ENCODE results near the gene VPS8.
"Not testable (repeated sequence)": the region's sequence is repeated elsewhere in the genome, so short reads cannot be mapped to it uniquely, and the experiment has no call there.

VPS8 gene

GRCh38 chr3:184985586-184985985, 173.6 kb downstream of the VPS8 start:
- H3K4me3 ChIP-seq (ENCODE audit: low read depth, low read length): no peak overlapping the region
- H3K9ac ChIP-seq: no peak overlapping the region
- no peaks in the 10 kb centered on the region for H3K36me3 ChIP-seq (ENCODE audit: control insufficient read depth, insufficient read depth, low read length)
- TF ChIP-seq CTCF (IDR thresholded peaks at IDR 0.05): no peak
- no peak overlapping the region for H2AFZ ChIP-seq
- H3K4me2 ChIP-seq (ENCODE audit: low read length): no peak overlapping the region
- no peak overlapping the region for H3K27ac ChIP-seq
- no peaks in the 10 kb centered on the region for H3K27me3 ChIP-seq (ENCODE audit: control insufficient read depth, insufficient read depth, low read length)
- no peaks in the 10 kb centered on the region for H3K79me2 ChIP-seq
- no peaks in the 10 kb centered on the region for H3K9me3 ChIP-seq (ENCODE audit: control insufficient read depth, low read length)
- H3K4me1 ChIP-seq: no peaks in the 10 kb centered on the region

GRCh38 chr3:184986366-184986889, 174.5 kb downstream of the VPS8 start:
- Histone ChIP-seq H2AFZ (no peak overlapping the region), H3K36me3 (ENCODE audit: control insufficient read depth, insufficient read depth, low read length) (no peaks in the 10 kb centered on the region), H3K4me1 (no peaks in the 10 kb centered on the region), H3K27ac (no peak overlapping the region), H3K9me3 (ENCODE audit: control insufficient read depth, low read length) (no peaks in the 10 kb centered on the region), H3K4me3 (ENCODE audit: low read depth, low read length) (no peak overlapping the region), H3K9ac (no peak overlapping the region), H3K27me3 (ENCODE audit: control insufficient read depth, insufficient read depth, low read length) (no peaks in the 10 kb centered on the region), H3K4me2 (ENCODE audit: low read length) (no peak overlapping the region), H3K79me2 (no peaks in the 10 kb centered on the region)
- no peak for TF ChIP-seq CTCF (IDR thresholded peaks at IDR 0.05)

GRCh38 chr3:184993394-184993793, 181.4 kb downstream of the VPS8 start:
- H3K36me3 ChIP-seq (ENCODE audit: control insufficient read depth, insufficient read depth, low read length): no peaks in the 10 kb centered on the region
- H3K9me3 ChIP-seq (ENCODE audit: control insufficient read depth, low read length): no peaks in the 10 kb centered on the region
- H2AFZ ChIP-seq: no peak overlapping the region
- H3K27ac ChIP-seq: no peak overlapping the region
- H3K4me3 ChIP-seq (ENCODE audit: low read depth, low read length): no peak overlapping the region
- no peaks in the 10 kb centered on the region for H3K27me3 ChIP-seq (ENCODE audit: control insufficient read depth, insufficient read depth, low read length)
- TF ChIP-seq CTCF (IDR thresholded peaks at IDR 0.05): no peak
- no peaks in the 10 kb centered on the region for H3K79me2 ChIP-seq
- H3K4me1 ChIP-seq: no peaks in the 10 kb centered on the region
- H3K9ac ChIP-seq: no peak overlapping the region
- H3K4me2 ChIP-seq (ENCODE audit: low read length): no peak overlapping the region

- H3K9ac ChIP-seq; H3K79me2 ChIP-seq; H2AFZ ChIP-seq; H3K4me1 ChIP-seq; H3K9me3 ChIP-seq (ENCODE audit: control insufficient read depth, low read length); H3K27ac ChIP-seq; H3K36me3 ChIP-seq (ENCODE audit: control insufficient read depth, insufficient read depth, low read length); H3K27me3 ChIP-seq (ENCODE audit: control insufficient read depth, insufficient read depth, low read length); H3K4me2 ChIP-seq (ENCODE audit: low read length); H3K4me3 ChIP-seq (ENCODE audit: low read depth, low read length): not testable (repeated sequence)
Measured at GRCh38 chr3:185003876-185004275, 191.9 kb downstream of the VPS8 start.

- no peak for TF ChIP-seq CTCF (IDR thresholded peaks at IDR 0.05)
- Histone ChIP-seq H3K27ac (no peak overlapping the region), H3K36me3 (ENCODE audit: control insufficient read depth, insufficient read depth, low read length) (no peaks in the 10 kb centered on the region), H3K9ac (no peak overlapping the region), H3K4me3 (ENCODE audit: low read depth, low read length) (no peak overlapping the region), H3K4me2 (ENCODE audit: low read length) (no peak overlapping the region), H3K4me1 (peaks cover under 1% of the 10 kb centered on the region), H3K79me2 (no peaks in the 10 kb centered on the region), H3K9me3 (ENCODE audit: control insufficient read depth, low read length) (no peaks in the 10 kb centered on the region), H3K27me3 (ENCODE audit: control insufficient read depth, insufficient read depth, low read length) (no peaks in the 10 kb centered on the region), H2AFZ (no peak overlapping the region)
Measured at GRCh38 chr3:185009650-185010049, 197.7 kb downstream of the VPS8 start.

GRCh38 chr3:185017584-185017983, 205.6 kb downstream of the VPS8 start:
- H3K27me3 ChIP-seq (ENCODE audit: control insufficient read depth, insufficient read depth, low read length); H3K79me2 ChIP-seq; H3K9ac ChIP-seq; H3K27ac ChIP-seq; H3K4me3 ChIP-seq (ENCODE audit: low read depth, low read length); H2AFZ ChIP-seq; H3K36me3 ChIP-seq (ENCODE audit: control insufficient read depth, insufficient read depth, low read length); H3K4me1 ChIP-seq; H3K9me3 ChIP-seq (ENCODE audit: control insufficient read depth, low read length); H3K4me2 ChIP-seq (ENCODE audit: low read length): not testable (repeated sequence)

- not testable (repeated sequence) for H3K36me3 ChIP-seq (ENCODE audit: control insufficient read depth, insufficient read depth, low read length); H3K4me3 ChIP-seq (ENCODE audit: low read depth, low read length); H3K79me2 ChIP-seq; H2AFZ ChIP-seq; H3K4me2 ChIP-seq (ENCODE audit: low read length); H3K9me3 ChIP-seq (ENCODE audit: control insufficient read depth, low read length); H3K27ac ChIP-seq; H3K9ac ChIP-seq; H3K4me1 ChIP-seq; H3K27me3 ChIP-seq (ENCODE audit: control insufficient read depth, insufficient read depth, low read length)
Measured at GRCh38 chr3:185017996-185018395, 206.0 kb downstream of the VPS8 start.
